ENCODE data around the gene PCSK6.
"Not testable (repeated sequence)": the region's sequence is repeated elsewhere in the genome, so short reads cannot be mapped to it uniquely, and the experiment has no call there.

The PCSK6 gene

DNA sequence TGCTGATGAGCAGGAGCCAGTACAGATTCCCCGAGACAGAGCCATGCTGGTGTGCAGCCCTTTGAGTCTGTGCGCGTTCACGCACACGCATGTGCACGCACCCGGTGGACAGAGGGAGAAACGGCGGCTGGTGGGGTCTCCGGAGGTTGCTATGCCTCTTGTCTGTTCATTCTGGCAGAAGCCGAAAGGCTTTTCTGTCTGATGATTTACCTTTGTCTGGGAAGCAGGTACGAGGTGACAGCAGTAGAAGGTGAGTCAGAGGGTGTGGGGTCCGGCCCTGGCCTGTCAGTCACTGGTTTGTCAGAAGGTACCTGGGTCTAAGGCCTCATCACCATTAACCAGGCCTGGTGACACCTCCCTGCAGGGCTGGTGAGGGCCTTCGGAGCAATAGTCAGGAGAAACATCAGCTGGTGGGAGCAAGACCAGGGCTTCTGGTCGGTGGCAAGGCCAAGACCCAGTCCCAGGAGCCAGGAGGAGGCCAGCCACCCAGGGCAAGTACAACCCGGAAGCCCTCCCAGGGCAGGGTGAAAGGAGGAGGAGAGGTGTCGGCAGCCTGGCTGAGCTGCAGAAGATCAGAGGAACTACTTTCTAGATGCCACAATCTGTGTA is 7.5 kb downstream of the PCSK6 start:
- peak; percentile 34 for DNase-seq

DNA sequence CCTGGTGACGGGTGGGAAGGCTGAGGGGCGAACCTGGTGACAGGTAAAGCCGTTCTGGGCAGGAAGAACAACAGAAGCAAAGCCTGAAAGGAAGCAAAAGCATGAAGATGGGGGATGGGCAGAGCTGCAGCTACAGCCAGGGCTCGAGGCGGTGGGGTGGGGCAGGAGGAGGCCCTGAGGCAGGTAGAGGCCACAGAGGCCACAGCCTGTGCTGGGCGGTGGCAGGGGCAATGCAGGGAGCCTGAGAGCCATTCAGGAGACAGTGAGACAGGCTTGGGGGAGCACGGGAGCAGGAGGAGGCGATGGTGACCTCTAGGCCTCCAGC is 8.2 kb downstream of the PCSK6 start:
- no peak for DNase-seq

DNA sequence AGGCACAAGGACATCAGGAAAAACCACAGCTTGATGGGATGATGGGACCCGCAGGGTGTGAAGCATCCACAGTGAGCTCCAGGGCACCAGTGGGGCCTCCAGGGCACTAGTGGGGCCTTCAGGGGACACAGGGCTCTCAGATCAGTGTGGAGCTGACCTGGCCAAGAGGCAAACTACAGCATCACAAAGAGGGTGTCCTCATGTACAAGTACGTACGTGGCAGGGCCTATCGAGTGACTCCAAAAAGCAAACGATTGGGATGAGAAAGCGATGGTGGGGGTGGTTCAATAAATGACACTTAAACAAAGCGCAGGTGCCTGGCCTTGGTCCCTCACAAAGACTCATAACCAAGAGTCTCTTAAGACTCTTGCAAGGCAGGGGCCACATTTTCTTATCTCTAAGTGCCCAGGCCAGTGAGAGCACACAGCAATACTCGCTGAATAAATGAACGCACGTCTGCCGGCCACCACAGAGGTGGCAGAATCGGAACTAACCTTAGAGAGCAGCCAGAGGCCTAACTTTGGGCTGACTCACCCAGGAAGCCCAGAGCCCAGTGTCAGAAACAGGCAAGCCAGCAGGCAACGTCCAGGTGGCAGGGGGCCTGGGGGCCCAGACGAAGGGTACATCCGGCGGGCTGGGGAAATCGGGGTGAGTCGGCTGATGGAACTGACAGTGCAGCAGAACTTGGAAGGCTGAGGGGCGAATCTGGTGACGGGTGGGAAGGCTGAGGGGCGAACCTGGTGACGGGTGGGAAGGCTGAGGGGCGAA is 8.7 kb downstream of the PCSK6 start:
- peak; percentile 18 for DNase-seq

DNA sequence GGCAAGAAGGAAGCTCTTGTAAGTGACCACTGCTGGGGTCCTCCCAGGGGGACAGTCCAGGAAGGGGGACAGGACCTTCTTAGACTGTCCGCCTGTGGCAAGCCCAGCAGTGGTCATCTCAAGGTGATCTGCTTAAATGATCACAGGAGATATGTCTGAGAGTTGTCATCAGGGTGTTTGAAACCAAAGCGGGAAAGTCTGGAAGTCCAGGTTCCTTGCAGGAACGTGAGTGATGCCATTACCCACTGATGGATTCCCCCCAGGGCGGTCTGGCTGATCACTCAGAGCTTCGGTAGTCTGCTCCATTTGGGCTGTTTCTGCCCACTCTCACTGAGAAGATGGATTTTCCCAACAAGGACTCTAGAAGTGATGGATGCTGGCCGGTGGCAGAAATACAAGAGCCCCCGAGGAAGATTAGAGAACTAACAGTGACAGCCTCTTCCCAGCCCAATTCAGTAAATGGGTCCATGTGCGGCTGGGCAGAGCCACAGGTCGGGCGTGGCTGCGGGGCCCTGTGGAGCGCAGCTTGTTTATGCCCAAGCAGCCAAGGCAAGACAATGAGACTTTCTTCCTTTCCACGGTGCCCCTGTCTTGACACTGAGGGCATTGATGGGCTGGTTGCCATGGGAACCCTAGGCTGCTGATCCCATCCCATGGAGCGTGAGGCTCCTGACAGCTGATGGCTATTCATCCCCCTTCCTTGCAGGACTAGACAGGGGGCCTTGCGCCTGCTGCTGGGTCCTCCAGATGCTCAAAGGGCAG is 9.5 kb downstream of the PCSK6 start:
- DNase-seq, result peak; percentile 24

DNA sequence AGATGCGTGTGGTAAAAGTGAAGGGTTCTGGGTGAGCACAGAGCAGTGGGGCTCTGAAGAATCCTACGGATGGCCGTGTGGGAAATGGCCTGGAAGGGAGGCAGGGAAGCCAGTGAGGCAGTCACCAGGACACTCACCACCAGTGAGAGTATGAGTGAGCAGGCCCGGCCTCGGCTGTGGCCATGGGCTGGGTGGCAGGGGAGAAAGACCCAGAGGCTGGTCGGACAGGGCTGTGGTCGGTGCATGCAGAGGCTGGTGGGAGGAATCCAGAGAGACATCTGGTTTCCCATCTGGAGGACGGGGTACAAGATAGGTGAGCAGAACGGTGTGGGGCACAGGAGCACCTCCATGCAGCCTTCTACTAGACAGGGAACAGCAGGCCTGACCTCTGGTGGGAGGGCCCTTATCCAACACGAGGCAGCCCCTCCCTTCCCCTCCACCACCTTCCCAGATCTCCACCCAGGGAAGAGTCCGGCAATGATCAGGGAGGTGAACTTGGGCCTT is 10.1 kb downstream of the PCSK6 start:
- DNase-seq, result peak; percentile 21

DNA sequence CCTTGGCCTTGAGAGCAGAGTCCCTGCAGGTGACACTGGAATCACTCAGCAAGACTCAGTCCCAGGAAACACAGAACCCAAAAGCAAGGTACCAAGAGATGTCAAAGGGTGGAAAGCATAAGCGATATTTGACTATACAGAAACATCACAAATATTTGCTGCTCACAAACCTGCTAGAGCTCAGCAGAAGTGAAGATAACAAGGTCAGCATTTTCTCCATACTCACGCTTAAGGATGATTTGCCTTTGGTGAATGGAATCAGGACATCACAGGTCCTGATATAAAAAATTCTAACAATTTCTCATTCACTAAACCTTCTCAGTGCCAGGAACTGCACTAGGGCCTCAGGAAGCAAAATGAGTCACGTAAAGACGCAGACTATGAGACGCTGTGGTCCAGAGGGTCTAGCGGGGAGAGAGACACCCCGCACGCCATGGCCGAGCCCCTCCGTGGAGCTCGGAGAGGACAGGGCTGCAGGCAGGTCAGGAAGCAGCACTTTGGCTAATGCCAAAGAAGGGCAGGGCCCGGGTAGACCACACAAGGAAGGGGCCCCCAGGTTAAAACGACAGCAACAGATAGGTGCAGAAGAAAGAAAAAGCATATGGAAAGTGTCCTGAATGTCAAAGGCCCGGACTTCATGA is 10.7 kb downstream of the PCSK6 start:
- DNase-seq, result peak; percentile 30

DNA sequence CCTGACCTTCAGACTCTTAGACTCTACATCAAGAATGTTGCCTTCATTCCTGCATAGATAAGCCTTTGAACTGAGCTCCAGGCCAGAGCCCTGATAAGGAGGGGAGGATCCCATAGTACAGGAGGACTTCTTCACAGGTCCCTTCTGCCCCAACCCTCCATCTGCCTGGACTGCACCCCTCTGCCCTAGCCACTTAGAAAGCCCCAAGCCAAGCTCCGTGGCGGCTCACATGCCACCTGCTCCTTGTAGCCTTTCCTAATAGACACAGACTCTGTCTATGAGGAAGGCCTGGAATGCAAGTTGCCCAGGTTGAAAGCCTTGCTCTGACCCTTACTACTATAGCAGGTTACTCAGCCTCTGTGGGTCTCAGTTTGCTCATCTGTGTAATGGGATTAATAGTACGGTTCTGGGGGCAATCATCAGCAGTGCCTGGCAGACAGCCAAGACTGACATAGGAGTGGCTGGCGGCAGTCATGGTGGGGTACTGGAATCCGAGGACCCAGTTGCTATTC is 11.6 kb downstream of the PCSK6 start:
- peak; percentile 23 for DNase-seq

DNA sequence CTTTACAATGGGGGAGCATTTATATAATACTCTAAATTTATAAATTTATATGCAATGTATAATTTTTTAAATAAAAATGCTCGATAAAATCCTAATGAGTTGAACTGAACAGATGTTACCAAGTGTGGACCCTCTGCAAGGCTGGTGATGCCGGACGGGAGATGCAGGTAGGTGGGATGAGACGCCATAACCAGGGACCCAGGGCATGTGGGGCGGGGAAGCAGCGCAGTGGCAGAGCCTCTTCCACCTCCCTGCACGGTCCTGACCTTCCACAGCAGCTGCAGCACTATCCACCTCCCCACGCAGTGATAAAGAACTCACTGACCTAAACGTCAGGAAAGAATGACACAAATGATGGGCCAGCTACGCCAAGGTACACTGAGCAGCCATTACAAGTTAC is 12.8 kb downstream of the PCSK6 start:
- no peak for DNase-seq

DNA sequence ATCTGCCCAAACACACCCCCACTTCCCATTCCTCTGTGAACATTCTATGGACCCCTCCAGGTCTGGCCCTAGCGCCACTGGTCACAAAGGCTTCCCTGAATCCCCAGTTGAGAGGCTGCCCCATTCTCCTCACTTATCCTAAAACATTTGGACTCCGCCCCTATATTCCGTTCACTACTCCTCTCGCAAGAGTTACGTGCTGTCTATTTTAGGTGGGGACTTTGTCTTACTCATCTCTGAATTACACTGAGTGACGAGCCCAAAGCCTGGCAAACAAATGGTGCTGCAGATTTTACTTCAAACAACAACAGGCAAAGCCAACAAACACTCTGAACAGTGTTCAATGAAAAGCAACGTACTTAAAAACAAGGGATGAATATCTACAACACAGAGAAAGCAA is 14.5 kb downstream of the PCSK6 start:
- DNase-seq, result no peak

DNA sequence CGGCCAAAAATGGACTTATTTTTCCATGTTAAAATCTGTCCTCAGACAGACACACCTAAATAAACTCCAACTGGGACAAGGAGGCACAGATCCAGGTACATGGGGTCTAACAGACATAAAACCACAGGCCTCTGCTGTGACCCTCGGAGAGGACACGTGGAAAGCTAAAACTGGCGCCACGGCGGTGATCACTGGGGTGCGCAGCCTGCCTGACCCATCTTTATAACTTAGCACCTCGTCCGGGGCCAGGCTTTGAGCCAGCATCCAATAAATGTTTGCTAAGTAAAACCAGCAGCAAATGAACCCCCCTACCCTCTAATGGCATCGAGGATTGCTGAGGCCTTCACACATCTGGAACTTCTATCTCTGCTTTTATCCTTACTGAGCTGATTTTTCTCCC is 15.3 kb downstream of the PCSK6 start:
- no peak for DNase-seq

DNA sequence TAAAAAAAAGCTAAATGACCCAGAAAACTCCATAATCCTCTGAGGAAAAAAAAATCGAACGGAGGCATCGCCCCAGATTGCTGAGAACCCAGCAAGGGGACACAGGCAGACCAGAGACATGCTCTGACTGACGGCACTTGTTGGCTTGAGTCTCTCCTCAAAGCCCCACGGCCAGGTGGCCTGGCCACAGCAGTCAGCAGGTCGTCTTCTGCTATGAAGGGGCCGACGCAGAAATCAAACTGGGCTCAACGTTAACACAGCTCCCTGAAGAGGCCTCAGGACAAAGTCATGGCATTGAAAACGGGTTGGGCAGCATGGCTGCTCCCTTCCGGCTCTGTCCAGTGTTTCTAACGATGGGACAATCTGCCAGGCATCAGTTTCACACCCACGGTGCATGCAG is 17.5 kb downstream of the PCSK6 start:
- no peak for DNase-seq

DNA sequence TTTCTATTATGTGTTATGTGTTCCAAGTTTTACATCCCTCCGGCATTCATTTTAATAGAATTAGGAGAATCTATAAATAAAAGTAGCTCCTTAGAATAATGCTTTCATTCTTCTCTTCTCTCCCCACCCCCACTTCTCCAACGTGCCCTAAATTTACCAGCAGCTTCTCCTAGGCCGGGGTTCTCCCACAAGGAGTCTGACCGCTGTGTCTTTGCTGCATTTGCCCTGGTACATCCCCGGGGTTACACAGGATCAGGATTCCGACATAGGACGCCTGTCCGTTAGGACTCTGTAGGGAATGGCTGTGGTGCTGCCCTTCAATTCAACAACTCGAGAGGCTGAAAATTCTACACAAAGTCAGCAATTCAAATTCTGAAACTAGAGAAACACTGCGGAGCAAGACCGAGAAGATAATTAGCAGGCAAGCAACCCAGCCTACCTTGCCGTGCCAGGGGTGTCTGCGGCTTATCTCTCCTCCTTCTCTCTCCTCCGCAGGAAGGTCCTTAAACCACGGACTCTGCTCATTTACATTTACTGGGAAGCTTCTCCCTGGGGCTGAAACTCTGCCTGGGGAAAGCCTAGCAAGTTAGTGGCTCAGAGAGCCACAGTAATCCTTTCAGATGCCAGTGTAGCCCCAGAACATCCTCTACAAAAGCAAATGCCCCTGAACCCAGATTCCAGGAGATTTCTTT is 18.8 kb downstream of the PCSK6 start:
- DNase-seq, result no peak

DNA sequence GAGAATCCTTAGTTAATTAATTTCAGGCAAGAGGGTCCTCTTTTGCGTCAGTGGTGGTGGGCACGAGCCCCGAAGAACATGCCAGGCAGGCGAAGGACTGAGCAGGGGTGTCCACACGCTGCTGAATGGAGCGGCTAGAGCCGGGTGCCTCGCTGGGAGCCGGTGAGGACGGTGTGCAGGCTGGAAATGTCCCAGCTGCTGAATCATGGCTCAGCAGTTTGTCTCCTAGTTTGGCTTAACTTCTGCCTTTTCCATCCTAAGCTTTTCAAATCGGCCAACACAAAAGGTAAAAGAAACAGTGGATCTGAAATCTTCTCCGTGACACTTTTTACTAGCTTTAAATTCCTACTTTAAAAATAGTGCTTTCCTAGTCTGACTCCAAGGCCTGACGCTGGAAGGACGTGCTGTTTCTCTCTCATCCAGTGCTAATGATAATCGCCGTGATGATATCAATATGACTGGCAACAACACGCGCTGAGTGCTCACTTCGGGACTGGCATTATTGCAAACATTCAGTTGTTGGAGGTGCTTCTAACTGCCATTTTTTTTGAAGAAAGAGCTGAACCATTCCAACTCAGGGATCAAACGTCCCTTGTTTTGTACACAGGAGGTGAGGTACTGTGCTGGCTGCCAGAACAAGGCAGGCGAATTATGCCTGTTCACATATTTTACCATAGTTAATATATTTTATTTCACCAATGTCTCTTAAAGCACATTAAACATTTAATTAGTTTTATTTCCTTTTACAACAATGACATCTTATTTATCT is 19.8 kb downstream of the PCSK6 start:
- DNase-seq, result no peak

DNA sequence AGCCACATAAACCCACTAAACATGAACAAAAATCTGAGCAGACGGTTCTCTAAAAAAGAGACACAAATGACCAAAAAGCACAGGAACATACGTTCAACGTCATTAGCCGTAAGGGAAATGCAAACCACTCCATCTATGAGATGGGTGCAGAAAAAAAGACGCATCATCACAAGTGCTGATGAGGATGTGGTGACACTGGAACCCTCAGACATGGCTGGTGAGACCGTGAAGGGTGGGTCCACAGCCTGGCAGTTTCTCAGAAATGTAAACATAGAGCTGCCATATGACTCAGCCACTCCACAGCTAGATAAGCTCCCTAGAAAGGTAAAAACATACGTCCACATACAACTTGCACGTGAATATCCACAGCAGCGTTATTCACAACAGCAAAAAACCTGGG is 23.3 kb downstream of the PCSK6 start:
- no peak for DNase-seq

DNA sequence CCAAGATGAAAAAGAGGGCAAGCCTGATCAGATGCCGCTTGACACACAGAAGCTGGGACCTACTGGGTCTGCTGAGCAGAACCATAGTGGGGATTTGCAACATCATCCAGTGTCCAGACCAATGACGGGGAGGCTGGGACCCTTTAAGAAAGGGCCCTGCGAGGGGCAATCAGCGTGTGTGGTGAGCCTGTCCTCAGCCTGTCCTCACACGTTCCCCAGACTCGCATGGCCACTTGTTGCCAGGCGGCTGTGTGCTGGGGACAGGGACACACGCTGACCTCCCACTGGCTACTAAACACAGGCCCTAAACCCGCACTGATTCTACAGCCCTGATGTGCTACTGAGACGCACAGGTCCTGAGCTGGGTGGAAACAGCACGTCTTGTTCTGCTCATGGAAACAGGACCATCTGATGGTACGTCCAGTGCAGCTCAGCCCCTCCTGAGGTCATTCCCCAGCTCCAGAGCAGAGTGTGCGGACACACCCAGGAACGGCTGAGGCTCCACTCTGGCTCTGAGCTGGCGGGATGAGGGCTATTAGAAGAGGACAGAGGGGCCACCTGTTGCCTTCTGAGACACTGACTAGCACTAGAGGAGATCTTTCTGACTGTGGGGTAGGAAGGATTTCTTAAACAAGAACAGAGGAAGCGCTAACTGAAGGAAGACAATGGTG is 24.4 kb downstream of the PCSK6 start:
- no peak for DNase-seq

DNA sequence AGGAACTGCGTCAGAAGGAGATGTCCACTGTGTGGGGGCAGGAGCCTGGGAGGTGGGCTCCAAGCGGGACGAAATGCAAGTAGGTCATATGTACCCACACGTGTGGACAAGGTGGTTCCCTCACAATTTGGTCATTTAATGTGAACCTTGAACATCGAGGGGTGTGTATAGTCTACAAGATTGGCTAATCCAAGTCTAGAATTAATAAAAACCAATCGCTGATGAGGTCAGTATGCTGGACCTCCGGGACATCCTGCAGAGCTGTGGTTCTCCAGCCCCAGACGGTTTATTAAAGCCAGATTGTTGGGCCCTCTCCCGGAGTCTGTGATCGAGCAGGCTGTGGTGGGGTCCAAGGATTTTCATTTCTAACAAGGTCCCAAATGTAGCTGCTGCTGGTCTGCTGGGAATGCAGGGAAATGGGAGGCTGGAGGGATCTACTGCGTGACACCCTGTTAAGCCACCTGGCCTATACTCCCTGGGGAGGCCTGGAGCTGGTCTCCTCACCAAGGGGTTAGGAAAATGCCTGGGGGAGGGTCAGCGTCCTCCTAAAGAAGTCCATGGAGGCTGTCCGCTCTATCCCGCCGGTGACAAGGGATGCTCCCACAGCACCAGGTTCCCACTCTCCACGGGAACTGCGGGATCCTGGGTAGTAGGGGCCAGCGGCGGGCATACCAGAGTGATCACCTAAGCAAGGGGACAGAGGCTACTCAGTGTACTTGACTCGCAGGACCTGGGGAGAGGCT is 25.1 kb downstream of the PCSK6 start:
- no peak for DNase-seq

DNA sequence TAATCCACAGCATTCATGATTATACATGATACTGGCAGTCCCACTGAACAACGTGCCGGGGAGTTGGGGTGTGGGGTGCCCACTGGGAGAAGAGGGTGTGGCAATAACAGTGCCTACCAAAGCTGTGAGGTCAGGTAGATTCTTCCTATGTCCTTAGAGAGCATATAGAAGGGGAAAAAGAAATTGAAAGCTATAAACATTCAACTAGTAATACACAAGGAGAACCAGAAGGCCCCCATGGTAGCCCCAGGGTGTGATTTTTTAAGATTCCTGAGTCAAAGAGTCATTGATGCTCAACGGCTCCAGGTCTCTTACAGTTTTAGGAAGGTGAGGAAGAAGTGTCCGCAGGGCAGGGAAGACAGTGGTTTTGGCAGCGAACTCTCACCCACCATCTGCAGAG is 25.8 kb downstream of the PCSK6 start:
- DNase-seq, result not testable (repeated sequence)

DNA sequence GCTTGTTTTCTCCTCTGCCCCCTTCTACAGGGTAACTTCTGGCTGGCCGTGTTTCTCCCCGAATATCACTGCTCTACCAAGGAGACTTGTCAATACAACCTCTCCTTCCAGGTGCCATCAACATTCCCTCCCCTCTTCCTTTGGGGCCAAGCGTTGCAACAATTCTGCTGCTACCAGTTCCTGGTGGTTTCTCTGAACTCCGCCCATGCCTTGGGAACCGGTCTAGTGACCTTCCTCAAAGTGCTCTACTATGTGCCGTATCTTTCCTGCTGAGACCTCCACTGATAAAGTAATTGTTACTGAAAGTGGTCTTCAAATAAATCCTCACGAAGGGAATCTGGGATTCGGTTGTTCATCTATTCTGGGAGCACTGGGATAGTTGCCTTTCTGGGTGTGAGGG is 26.2 kb downstream of the PCSK6 start:
- no peak for DNase-seq

DNA sequence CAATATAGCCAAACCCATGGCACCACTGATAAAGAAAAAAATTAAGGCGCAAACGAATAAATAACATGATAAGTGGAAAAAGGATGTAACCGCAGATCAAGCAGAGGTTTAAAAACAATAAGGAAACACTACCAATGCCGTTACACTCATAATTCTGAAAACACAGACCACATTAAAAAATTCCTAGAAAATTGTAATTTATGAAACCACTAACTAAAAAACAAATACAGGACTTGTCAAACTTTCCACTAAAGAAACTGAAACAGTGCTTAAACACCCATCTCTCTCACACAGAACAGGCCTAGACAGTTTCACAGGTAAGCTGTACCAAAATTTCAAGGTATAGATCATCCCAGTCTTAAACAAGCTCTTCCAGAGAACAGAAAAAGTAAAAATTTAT is 28.4 kb downstream of the PCSK6 start:
- DNase-seq, result no peak

DNA sequence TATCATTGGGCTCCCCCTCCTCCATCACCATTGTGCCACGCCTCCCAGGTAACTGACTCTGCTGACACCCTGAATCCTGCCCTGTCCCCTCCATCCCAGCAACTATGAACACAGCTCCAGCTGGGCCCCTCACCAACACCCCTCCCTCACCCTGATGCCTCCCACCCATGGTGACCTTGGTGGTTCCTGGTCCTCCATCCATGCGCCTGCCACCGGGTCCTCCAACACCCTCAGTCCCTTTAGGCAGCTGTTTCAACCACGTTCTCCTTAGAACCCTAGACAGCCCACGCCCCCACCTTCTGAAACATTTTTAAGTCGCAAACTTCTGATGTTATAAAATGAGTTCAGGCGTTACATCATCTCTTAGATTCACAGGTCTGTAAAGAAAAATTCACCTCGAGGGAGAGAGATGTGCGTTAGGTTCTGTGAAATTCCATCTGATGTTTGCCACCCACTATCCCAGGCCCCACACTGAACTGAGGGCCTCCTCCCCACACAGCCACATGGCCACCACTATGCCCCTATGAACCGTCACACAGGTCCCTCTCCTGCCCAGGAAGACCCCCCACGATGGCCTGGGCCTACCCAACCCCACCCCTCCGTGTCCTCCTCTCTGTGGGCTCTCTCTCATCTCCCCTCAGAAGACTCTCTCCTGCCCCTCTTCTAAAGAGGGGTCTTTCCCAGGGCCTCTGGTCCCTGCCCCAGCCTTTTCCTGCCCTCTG is 29.8 kb downstream of the PCSK6 start:
- DNase-seq, result no peak
